Measurements from ENCODE around the gene FHOD3. TPM values are rescaled to one million over a fixed set of nuclear protein-coding genes. Genes with fewer than 3 reads are reported as not detected.

Gene FHOD3
- 10 to 100 TPM in 5 of 8 experiments, 1 to 10 TPM in 3; 1.2 to 36.1 (median 21.8) TPM for total RNA-seq

DNA sequence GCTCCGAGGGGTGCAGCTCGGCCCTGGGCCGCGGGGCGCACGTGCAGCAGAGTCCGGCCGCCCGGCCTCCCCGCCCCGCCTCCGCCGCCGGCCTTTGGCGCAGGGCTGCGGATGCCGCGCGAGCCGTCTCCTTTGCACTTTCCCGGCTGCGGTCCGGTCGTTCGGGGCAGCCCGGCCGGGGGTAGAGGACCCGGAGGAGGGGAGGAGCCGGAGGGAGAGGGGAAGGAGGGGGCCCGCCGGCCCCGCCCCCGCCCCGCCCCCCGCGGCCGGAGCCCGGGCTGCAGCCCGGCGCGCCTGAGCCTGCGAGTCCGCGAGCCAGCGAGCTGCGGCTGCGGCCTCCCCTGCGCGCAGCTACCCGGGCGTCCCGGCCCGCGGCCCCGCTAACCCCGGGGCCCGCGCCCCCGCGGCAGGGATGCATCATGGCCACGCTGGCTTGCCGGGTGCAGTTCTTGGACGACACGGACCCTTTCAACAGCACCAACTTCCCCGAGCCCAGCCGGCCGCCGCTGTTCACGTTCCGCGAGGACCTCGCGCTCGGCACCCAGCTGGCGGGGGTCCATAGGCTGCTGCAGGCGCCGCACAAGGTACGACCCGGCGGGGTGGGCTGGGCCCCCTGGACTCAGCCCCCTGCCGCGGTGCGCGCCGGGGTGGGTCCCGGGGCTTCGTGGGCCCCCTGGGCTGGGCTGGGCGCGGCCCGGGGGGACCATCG is at the start of gene FHOD3:
FHOD3 (plus strand) TSS at position 297 of the 709 bp plus-strand sequence; CDS start at position 420, 123 bp downstream.
- in situ Hi-C loops (cut with MboI; ENCODE audit: low pct_unique_long_range_greater_than_20kb in 2 of 9, low sequenced_read_pairs in 9 of 9, unreplicated experiment in 9 of 9), result loop anchor here in 3 of 9 experiments (25.0 kb wide), 3 partner anchors 210 to 535 kb away; no protein-coding TSS in a partner anchor
- Histone ChIP-seq H3K27ac (peak within 1 kb of the TSS; percentile 78 to 89), H3K4me1 (replicated peaks in 1 of 2) (peaks cover 5 to 18% of the 10 kb centered on the region in 2 donors), H3K4me3 (peak within 1 kb of the TSS; percentile 60 to 98 (median 79))
- 0% methylated on average over 3 to 4 of the region's 91 CpGs; no CpG with 5 or more reads in 8 of the 10 experiments for WGBS, 10 experiments
- peak; percentile 54 to 82 (median 74) for ATAC-seq (replicated peaks in 6 of 8)

- no peaks in the 10 kb centered on the region for H3K4me1 ChIP-seq (replicated peaks in 1 of 2)
- ATAC-seq (replicated peaks in 6 of 8), result no peak
- in situ Hi-C loops (cut with MboI; ENCODE audit: low pct_unique_long_range_greater_than_20kb in 2 of 9, low sequenced_read_pairs in 9 of 9, unreplicated experiment in 9 of 9), result no loop called here
- H3K4me3 ChIP-seq, result no peak overlapping the region
- no peak overlapping the region for H3K27ac ChIP-seq
Measured at GRCh38 chr18:36249392-36249791, 48.1 kb upstream of the FHOD3 start.

- H3K27ac ChIP-seq, result no peak overlapping the region
- WGBS, 10 experiments, result 22 to 100% (median 71%) methylated on average over 1 to 2 of the region's 2 CpGs; no CpG with 5 or more reads in 2 of the 10 experiments
- H3K4me3 ChIP-seq, result no peak overlapping the region
- in situ Hi-C loops (cut with MboI; ENCODE audit: low pct_unique_long_range_greater_than_20kb in 2 of 9, low sequenced_read_pairs in 9 of 9, unreplicated experiment in 9 of 9), result no loop called here
- peak in 1 of 8 experiments; percentile 56 for ATAC-seq (replicated peaks in 6 of 8)
- H3K4me1 ChIP-seq (replicated peaks in 1 of 2), result no peaks in the 10 kb centered on the region
Measured at GRCh38 chr18:36250827-36251226, 46.7 kb upstream of the FHOD3 start.

DNA sequence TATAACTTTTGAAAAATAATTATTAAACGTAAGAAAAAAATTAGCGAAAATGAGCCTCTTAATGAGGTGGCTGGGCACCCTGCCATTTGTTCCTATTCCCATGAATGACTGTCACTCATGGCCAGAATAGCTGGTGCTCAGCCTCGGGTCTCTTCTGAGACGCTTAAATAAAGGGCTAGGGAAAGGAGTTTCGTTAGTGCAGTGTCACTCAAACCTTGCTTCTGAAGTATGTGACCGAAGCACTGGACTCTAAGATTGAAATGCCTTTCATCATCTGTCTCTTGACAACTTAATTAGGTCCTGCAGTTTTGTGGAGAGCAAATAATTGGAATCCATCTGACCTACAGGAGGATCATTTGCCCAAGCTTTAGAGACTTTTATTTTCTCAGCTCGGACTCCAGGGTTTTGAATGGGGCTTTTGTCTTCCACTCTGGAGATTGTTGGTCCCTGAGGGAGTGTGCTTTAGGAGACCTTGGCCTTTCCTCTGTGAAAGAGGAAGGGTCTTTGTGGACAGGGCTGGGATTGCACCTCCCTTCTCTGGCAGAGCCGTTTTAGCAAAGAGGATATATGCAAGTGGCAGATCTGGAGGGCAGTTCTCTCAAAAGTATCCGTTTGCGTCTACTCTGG is 42.3 kb upstream of the FHOD3 start:
- Histone ChIP-seq H3K4me3 (no peak overlapping the region), H3K4me1 (replicated peaks in 1 of 2) (no peaks in the 10 kb centered on the region), H3K27ac (no peak overlapping the region)
- 57 to 100% (median 80%) methylated on average over 2 to 9 of the region's 10 CpGs for WGBS, 10 experiments
- in situ Hi-C loops (cut with MboI; ENCODE audit: low pct_unique_long_range_greater_than_20kb in 2 of 9, low sequenced_read_pairs in 9 of 9, unreplicated experiment in 9 of 9), result no loop called here
- ATAC-seq (replicated peaks in 6 of 8), result no peak

- in situ Hi-C loops (cut with MboI; ENCODE audit: low pct_unique_long_range_greater_than_20kb in 2 of 9, low sequenced_read_pairs in 9 of 9, unreplicated experiment in 9 of 9), result no loop called here
- no peaks in the 10 kb centered on the region for H3K4me1 ChIP-seq (replicated peaks in 1 of 2)
- no peak for ATAC-seq (replicated peaks in 6 of 8)
- no peak overlapping the region for H3K27ac ChIP-seq
- 79 to 93% (median 88%) methylated on average over 2 to 7 of the region's 7 CpGs; no CpG with 5 or more reads in 1 of the 10 experiments for WGBS, 10 experiments
- no peak overlapping the region for H3K4me3 ChIP-seq
Measured at GRCh38 chr18:36256094-36256493, 41.4 kb upstream of the FHOD3 start.

DNA sequence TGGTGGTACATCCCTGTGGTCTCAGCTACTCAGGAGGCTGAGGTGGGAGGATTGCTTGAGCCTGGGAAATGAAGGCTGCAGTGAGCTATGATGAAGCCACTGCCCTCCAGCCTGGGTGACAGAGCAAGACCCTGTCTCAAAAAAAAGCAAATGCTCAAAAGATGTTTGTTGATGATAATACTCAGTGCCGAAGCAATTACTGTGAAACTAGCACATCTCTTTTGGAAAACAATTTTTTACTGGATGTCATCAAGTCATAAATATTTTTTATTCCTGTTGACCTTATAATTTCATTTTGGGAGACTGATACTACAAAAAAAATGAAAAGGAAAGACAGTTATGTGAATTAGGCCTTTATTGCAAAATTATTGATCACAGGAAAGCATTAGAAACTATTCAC is 34.5 kb upstream of the FHOD3 start:
- in situ Hi-C loops (cut with MboI; ENCODE audit: low pct_unique_long_range_greater_than_20kb in 2 of 9, low sequenced_read_pairs in 9 of 9, unreplicated experiment in 9 of 9), result no loop called here
- WGBS, 10 experiments, result 29 to 100% (median 80%) methylated on average over 1 of the region's 1 CpG; no CpG with 5 or more reads in 3 of the 10 experiments
- no peak overlapping the region for H3K27ac ChIP-seq
- no peaks in the 10 kb centered on the region for H3K4me1 ChIP-seq (replicated peaks in 1 of 2)
- no peak overlapping the region for H3K4me3 ChIP-seq
- ATAC-seq (replicated peaks in 6 of 8), result no peak

- WGBS, 10 experiments, result 53 to 90% (median 85%) methylated on average over 1 to 7 of the region's 8 CpGs; no CpG with 5 or more reads in 3 of the 10 experiments
- in situ Hi-C loops (cut with MboI; ENCODE audit: low pct_unique_long_range_greater_than_20kb in 2 of 9, low sequenced_read_pairs in 9 of 9, unreplicated experiment in 9 of 9), result no loop called here
Measured at GRCh38 chr18:36264283-36264682, 33.2 kb upstream of the FHOD3 start.

GRCh38 chr18:36265015-36265414 is 32.5 kb upstream of the FHOD3 start:
- ATAC-seq (replicated peaks in 6 of 8), result peak in 1 of 8 experiments; percentile 36
- in situ Hi-C loops (cut with MboI; ENCODE audit: low pct_unique_long_range_greater_than_20kb in 2 of 9, low sequenced_read_pairs in 9 of 9, unreplicated experiment in 9 of 9), result no loop called here
- H3K27ac ChIP-seq, result no peak overlapping the region

More at GRCh38 chr18:36264283-36264682, 33.2 kb upstream of the FHOD3 start:
- Histone ChIP-seq H3K27ac (no peak overlapping the region), H3K4me3 (no peak overlapping the region), H3K4me1 (replicated peaks in 1 of 2) (no peaks in the 10 kb centered on the region)
- ATAC-seq (replicated peaks in 6 of 8), result no peak

GRCh38 chr18:36269157-36269556 is 28.4 kb upstream of the FHOD3 start:
- H3K4me3 ChIP-seq, result no peak overlapping the region
- no peaks in the 10 kb centered on the region for H3K4me1 ChIP-seq (replicated peaks in 1 of 2)
- in situ Hi-C loops (cut with MboI; ENCODE audit: low pct_unique_long_range_greater_than_20kb in 2 of 9, low sequenced_read_pairs in 9 of 9, unreplicated experiment in 9 of 9), result no loop called here
- ATAC-seq (replicated peaks in 6 of 8), result no peak
- H3K27ac ChIP-seq, result no peak overlapping the region
- WGBS, 10 experiments, result 60 to 92% (median 84%) methylated on average over 1 to 3 of the region's 4 CpGs; no CpG with 5 or more reads in 5 of the 10 experiments

More at GRCh38 chr18:36265015-36265414, 32.5 kb upstream of the FHOD3 start:
- WGBS, 10 experiments, result 30 to 100% (median 66%) methylated on average over 1 to 5 of the region's 5 CpGs; no CpG with 5 or more reads in 1 of the 10 experiments
- Histone ChIP-seq H3K4me1 (replicated peaks in 1 of 2) (no peaks in the 10 kb centered on the region), H3K4me3 (no peak overlapping the region)

DNA sequence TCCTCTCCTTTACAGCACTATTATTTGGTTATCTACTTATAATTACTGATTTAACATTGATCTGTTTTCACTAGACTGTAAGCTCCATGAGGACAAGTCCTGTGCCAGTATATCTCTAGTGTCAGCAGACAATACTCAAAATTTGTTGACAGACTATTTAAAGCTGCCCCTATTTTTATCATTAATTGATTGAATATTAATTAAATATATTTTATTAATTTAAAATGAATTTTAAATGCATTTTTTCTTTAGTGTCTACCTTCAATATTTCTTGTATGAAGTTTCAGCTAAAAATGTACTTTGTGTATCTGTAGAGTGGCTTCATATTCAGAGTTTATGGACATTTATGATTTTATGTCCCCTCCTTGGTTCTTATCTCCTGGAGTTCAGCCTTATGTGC is 26.4 kb upstream of the FHOD3 start:
- no peak for ATAC-seq (replicated peaks in 6 of 8)
- no peaks in the 10 kb centered on the region for H3K4me1 ChIP-seq (replicated peaks in 1 of 2)
- H3K4me3 ChIP-seq, result no peak overlapping the region
- in situ Hi-C loops (cut with MboI; ENCODE audit: low pct_unique_long_range_greater_than_20kb in 2 of 9, low sequenced_read_pairs in 9 of 9, unreplicated experiment in 9 of 9), result no loop called here
- no peak overlapping the region for H3K27ac ChIP-seq

DNA sequence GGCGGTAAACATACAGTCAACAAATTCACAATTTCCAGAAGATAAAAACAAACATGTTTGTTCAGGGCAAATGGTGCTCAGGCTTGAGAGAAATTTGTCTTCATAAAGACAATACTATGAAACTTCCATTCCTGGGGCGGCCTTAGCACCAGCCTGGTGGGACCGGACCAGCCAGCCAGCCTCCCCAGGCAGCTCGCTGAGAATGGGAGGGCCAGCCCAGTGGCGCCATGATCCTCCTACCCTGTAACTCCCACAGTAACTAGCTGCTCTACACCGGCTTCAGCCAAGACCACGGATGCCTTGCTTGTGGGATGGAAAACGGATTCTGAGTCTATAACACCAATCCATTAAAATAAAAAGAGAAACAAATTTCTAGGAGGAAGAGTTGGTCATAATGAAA is 24.2 kb upstream of the FHOD3 start:
- Histone ChIP-seq H3K27ac (no peak overlapping the region), H3K4me3 (no peak overlapping the region), H3K4me1 (replicated peaks in 1 of 2) (no peaks in the 10 kb centered on the region)
- in situ Hi-C loops (cut with MboI; ENCODE audit: low pct_unique_long_range_greater_than_20kb in 2 of 9, low sequenced_read_pairs in 9 of 9, unreplicated experiment in 9 of 9), result no loop called here
- no peak for ATAC-seq (replicated peaks in 6 of 8)
- WGBS, 10 experiments, result 65 to 100% (median 93%) methylated on average over 2 to 7 of the region's 8 CpGs; no CpG with 5 or more reads in 2 of the 10 experiments

- H3K27ac ChIP-seq, result no peak overlapping the region
- H3K4me1 ChIP-seq (replicated peaks in 1 of 2), result no peaks in the 10 kb centered on the region
- H3K4me3 ChIP-seq, result no peak overlapping the region
- in situ Hi-C loops (cut with MboI; ENCODE audit: low pct_unique_long_range_greater_than_20kb in 2 of 9, low sequenced_read_pairs in 9 of 9, unreplicated experiment in 9 of 9), result no loop called here
- whole genome bisulfite sequencing, 10 experiments, result 0 to 100% (median 97%) methylated on average over 1 to 4 of the region's 8 CpGs; no CpG with 5 or more reads in 2 of the 10 experiments
- peak in 3 of 8 experiments; percentile 34 to 76 (median 55) for ATAC-seq (replicated peaks in 6 of 8)
Measured at GRCh38 chr18:36274083-36274715, 23.3 kb upstream of the FHOD3 start.

DNA sequence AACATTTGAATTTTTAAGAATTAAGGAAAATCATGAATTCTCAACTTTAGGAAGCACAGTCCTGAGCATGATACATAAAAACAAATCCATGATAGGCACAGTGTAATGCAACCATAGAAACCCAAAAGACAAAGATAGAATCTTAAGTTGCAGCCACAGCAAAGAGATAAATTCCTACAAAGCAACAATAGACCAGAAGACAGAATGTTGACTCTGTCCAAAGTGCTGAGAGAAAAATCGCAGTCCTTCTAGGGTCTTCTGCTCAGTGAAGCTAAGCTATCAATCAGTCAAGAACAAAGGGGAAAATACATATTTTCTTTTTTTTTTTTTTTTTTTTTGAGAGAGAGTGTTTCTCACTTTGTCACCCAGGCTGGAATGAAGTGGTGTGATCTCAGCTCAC is 22.0 kb upstream of the FHOD3 start:
- Histone ChIP-seq H3K4me1 (replicated peaks in 1 of 2) (no peaks in the 10 kb centered on the region), H3K4me3 (no peak overlapping the region), H3K27ac (no peak overlapping the region)
- in situ Hi-C loops (cut with MboI; ENCODE audit: low pct_unique_long_range_greater_than_20kb in 2 of 9, low sequenced_read_pairs in 9 of 9, unreplicated experiment in 9 of 9), result loop anchor here in 3 of 9 experiments (25.0 kb wide), 3 partner anchors 188 to 513 kb away; no protein-coding TSS in a partner anchor
- ATAC-seq (replicated peaks in 6 of 8), result no peak
- WGBS, 10 experiments, result 67 to 100% (median 100%) methylated on average over 1 of the region's 1 CpG; no CpG with 5 or more reads in 1 of the 10 experiments
